GM18508 (cell line): Measurements from ENCODE around the gene MMP24OS.
"Not testable (repeated sequence)": the region's sequence is repeated elsewhere in the genome, so short reads cannot be mapped to it uniquely, and the experiment has no call there.

Source experiments
- ATAC-seq: cut with Tn5 transposase; IDR thresholded peaks from one replicate; pipeline ENCODE4 v1.9.1; 2021; ENCODE audit warnings: moderate number of reproducible peaks; ENCODE audit not compliant: insufficient read depth, unreplicated experiment

MMP24OS gene

GRCh38 chr20:35260426-35260825 is 17.5 kb downstream of the MMP24OS start:
- ATAC-seq = no peak

- ATAC-seq = no peak
Measured at GRCh38 chr20:35257175-35257909, 20.6 kb downstream of the MMP24OS start.

- ATAC-seq = no peak
Measured at GRCh38 chr20:35254448-35254999, 23.4 kb downstream of the MMP24OS start.

GRCh38 chr20:35253010-35253409 is 24.9 kb downstream of the MMP24OS start:
- no peak for ATAC-seq

GRCh38 chr20:35252598-35252997 is 25.3 kb downstream of the MMP24OS start:
- ATAC-seq = not testable (repeated sequence)

GRCh38 chr20:35252037-35252461 is 25.9 kb downstream of the MMP24OS start:
- ATAC-seq = no peak

GRCh38 chr20:35251613-35251940 is 26.3 kb downstream of the MMP24OS start:
- no peak for ATAC-seq

GRCh38 chr20:35248641-35249475 is 29.1 kb downstream of the MMP24OS start:
- ATAC-seq = no peak

GRCh38 chr20:35246723-35247122 is 31.2 kb downstream of the MMP24OS start:
- no peak for ATAC-seq

- ATAC-seq = no peak
Measured at GRCh38 chr20:35243986-35244385, 33.9 kb downstream of the MMP24OS start.

- no peak for ATAC-seq
Measured at GRCh38 chr20:35243317-35243716, 34.6 kb downstream of the MMP24OS start.

GRCh38 chr20:35240811-35241293 is 37.1 kb downstream of the MMP24OS start:
- ATAC-seq = no peak

GRCh38 chr20:35240083-35240810 is 37.7 kb downstream of the MMP24OS start:
- ATAC-seq = no peak

- no peak for ATAC-seq
Measured at GRCh38 chr20:35238735-35239134, 39.2 kb downstream of the MMP24OS start.

- ATAC-seq = no peak
Measured at GRCh38 chr20:35238170-35238569, 39.8 kb downstream of the MMP24OS start.

- no peak for ATAC-seq
Measured at GRCh38 chr20:35237486-35237885, 40.4 kb downstream of the MMP24OS start.

- no peak for ATAC-seq
Measured at GRCh38 chr20:35235881-35236280, 42.0 kb downstream of the MMP24OS start.

GRCh38 chr20:35232575-35232974 is 45.3 kb downstream of the MMP24OS start:
- no peak for ATAC-seq

- no peak for ATAC-seq
Measured at GRCh38 chr20:35226884-35227681, 50.8 kb downstream of the MMP24OS start.
